Posterior cingulate gyrus (tissue), 11 donors: ENCODE data around the gene SMYD3.

ENCODE experiments used
- DNase-seq, 10 donors: peaks; one replicate each; pipeline versions ENCODE4 v3.0.0 to v3.0.0-alpha.2; 2020 to 2021; ENCODE audit warnings: mixed read lengths in 3 of 10
- intact Hi-C: fragments of 100-400 bp; cut with DNase I; formaldehyde crosslinking; loops from one replicate; pipeline ENCODE4 v1.15.1; 2023

The SMYD3 gene

DNA sequence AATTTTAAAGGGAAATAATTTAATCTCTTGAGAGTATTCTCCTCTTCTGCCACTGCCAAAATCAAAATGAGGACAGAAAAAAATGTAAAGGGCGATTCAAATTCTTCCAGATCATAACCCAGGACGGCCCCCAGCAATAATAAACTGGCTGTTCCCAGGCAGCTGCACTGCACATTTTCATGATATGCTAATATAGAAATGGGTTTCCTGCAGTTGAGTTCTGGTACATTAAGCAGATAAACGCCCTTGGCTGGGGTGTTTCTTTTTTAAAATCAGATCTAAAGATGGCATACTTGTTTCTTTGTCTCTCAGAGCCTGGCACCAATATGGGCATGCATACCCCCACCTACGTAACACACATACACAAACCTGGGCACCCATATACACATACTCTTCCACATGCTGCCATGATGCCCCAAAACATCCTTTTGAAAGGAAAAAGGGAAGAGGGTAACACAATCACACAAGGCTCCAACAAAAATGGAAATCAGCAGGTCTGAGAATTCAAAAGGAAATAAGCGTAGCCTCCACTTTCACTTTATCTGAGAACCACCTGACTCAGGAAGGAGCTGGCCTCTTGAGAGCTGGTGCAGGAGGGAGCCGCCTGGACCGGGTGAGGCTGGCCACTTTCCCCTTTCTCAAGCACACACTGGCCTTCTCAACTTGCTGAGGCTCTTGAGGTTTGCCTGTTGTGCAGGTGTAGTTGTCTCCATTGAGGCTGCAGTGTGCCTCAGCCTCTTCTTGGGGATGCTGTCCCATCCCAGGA is 698.9 kb downstream of the SMYD3 start:
- intact Hi-C loops, result no loop called here
- no peak for DNase-seq

GRCh38 chr1:245807306-245807705 is 699.8 kb downstream of the SMYD3 start:
- intact Hi-C loops, result no loop called here
- DNase-seq, result no peak

DNA sequence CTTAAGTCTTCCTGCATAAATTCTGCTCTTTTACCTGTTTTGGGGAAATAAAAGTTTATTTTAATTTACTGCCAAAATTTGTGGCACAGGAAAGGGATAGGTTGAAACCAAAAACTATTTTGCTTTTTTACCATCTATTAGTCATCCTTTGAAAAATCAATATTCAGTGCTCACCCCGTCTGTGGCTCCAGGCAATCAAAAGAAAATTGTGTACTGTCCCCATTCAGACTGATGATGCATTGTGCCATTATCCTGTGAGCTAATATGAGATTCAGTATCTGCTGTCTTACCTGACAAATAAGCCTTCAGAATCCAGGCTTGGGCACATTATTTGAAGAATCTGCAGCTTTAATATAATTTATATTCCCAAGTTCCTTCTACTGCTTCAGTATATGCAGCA is 701.5 kb downstream of the SMYD3 start:
- intact Hi-C loops, result no loop called here
- no peak for DNase-seq

- intact Hi-C loops, result no loop called here
- DNase-seq, result no peak
These were observed 702.4 kb downstream of the SMYD3 start for GRCh38 chr1:245804696-245805095.

- no peak for DNase-seq
- intact Hi-C loops, result no loop called here
These were observed 703.4 kb downstream of the SMYD3 start for GRCh38 chr1:245803666-245804037.

DNA sequence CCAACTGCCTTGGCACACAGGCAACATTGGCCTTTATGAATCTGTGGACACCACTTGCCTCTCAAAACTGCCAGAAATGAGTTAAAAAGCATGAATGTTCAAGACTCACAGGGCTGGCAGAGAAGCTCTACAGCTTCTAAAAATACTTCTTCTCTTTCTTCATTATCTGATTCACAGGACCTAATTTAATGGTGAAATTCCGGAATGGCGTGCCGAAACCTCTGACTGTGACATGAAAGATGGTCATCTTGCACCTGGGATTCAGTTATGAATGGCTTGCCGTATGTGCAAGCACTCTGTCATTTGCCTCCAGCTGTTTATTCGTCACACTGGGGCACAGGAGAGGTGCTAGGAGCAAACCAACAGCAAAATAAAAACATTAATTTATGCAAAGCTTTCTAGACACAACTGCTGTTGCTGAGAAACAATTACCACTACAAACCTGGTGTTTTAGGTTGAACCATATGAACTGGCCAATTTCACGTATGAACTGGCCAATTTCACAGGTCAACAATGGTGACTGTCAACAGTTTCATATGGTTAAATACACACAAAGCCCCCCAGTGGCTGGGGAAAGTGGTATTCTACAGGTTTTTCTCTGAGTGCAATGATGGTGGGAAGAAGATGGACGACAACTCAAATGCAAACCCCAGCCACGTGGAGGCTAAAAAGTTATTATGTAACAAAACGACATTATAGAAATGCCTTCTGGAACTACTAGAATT is 704.0 kb downstream of the SMYD3 start:
- DNase-seq, result no peak
- intact Hi-C loops, result no loop called here

DNA sequence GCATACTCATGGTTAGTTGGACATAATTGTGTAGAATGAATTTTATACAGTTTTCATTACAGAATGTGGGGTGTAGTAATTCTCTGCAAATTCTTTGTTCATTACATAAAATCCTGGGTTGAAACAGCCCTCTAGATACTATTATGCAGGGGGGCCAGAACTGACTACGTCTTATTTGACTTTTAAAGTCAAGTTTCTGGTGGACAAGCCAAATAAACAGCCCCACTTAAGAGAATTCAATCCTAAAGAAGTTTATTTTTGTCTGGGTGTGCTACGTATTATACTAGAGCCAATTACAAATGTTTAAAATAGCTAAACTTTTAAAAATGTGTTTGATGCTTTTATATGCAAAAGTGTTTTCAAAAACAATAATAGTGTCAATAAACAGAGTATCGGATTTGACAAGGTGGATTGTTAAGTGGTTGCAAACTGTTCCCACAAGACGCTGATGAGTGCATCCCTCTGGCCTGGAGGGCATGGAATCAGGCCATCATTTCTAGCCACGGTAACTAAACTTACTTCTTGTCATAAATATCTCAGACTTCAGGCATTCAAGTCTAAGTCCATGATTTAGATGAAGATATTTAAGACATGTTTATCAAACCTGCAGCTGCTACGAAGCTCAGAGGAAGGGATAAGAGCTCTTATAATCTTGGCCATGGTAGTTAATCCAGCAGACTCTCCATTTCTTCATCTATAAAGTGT is 706.0 kb downstream of the SMYD3 start:
- DNase-seq, result no peak
- intact Hi-C loops, result no loop called here

DNA sequence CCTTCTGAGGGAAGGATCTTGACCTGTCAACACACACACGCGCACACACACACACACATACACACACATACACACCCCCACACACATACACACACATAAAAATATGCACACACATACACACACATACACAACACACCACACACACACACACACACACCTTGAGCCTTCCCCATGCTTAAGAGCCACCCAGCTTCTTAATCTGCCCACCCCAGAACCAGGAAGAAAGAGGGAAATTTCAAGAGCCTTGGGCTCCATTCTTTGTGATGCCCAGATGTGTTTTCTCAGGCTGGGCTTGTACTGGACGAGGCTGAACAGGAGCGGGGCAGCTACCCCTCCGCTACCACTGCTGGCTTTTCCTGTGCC is 708.7 kb downstream of the SMYD3 start:
- DNase-seq, result no peak
- intact Hi-C loops, result no loop called here

DNA sequence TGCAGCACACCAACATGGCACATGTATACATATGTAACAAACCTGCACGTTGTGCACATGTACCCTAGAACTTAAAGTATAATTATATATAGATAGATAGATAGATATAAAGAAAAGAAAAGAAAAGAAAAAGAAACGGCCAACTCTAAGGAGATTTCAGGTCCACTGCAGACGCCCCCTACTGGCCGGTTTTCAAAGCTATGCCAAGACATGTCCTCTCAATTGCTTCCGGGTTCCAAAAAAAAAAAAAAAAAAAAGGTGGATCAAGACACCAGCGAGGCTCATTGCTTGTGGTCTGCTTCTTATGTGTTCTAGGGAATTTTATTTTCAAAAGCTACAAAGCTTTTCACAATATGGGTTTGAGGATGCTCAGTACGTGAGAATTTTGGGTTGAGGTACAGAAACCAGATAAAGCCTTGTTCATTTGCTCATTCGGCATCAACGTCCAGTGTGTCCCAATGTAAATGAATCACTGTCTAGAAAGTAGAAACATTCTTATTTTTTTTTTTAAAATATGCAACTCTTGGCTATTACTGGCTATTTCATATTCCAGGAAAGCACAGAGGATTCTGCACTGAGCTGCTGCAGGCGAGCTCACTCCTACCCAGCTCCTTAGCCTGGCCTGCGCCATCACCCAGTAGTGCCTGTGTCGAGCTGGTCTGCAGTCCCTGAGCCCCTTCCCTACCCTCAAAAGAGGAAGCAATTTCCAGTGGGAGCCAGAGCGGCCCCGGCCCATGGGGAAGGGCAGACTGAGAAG is 709.3 kb downstream of the SMYD3 start:
- intact Hi-C loops, result no loop called here
- DNase-seq, result no peak

DNA sequence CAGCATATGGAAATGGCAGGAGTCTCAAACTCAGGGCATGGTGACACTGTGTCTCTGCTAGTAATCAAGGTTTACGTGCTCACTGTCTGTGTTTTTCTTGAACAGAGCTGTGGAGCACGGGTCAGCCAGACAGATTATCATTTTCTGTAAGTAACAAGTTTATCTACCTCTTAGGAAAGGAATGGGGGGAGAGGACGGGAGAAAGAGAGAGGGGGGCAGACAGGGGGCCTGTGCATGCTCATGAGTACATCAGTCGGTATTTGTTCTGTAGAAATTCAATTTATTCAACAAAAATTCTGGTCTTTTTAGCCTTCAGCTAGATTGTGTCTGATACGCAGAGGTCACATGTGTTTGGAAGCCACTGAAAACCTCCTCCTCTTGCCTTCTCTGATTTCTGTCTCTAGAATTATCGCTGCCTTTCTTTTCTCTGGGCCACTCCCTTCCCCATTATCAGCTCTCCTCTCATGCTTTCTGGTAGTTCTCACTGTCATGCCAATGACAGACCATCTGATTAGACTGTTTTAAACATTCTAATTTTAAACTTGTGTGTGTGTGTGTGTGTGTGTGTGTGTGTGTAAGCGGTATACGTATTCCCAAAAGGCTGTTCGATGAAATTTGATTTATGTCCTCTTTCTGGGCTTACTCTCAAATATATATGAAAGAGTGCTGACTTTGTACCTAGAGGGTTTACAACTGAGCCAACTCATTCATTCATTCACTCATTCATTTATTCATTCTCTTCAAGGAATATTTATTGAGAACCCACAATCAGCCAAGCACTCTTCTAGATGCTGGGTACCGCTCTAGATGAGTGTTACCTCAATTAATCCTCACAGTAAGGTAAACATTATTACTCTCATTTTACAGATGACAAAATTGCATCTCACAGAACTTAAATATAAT is 715.4 kb downstream of the SMYD3 start:
- intact Hi-C loops, result no loop called here
- no peak for DNase-seq

GRCh38 chr1:245790441-245790840 is 716.6 kb downstream of the SMYD3 start:
- intact Hi-C loops, result no loop called here
- DNase-seq, result no peak

- DNase-seq, result no peak
These were observed 718.2 kb downstream of the SMYD3 start for GRCh38 chr1:245788886-245789285.

GRCh38 chr1:245788269-245788668 is 718.8 kb downstream of the SMYD3 start:
- no peak for DNase-seq
- intact Hi-C loops, result no loop called here

More at GRCh38 chr1:245788886-245789285, 718.2 kb downstream of the SMYD3 start:
- intact Hi-C loops, result no loop called here

GRCh38 chr1:245786948-245787347 is 720.1 kb downstream of the SMYD3 start:
- no peak for DNase-seq
- intact Hi-C loops, result no loop called here

DNA sequence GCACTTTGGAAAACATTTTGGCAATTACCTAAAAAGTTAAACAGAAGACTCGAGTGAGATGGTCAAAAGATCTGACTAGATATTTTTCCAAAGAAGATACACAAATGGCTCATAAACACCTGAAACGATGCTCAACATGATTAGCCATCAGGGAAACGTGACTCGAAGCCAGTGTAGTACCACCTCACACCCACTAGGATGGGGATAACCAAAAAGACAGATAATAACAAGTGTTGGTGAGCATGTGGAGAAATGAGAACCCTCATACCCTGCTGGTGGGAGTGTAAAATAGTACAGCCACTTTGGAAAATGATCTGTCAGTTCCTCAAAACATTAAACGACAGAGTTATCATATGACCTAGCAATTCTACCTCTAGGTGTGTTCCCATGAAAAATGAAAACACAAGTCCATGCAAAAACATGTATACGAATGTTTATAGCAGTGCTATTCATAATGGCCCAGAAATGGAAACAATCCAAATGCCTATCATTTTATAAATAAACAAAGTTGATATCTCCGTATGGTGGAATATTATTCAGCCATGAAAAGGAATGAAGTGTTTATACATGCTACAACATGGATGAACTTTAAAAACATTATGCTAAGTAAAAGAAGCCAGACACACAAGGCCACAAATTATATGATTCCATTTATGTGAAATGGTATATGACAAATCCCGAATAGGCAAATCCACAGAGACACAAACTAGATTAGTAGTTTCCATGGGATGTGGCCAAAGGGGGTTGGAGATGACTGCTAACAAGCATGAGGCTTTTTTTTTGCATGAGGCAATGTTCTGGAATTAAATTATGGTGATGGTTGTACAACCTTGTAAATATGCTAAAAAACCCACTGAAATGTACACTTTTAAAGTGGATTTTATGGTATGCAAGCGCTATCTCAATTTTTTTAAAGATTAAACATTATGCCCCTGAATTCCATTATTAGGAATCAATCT is 727.0 kb downstream of the SMYD3 start:
- DNase-seq, result no peak
- intact Hi-C loops, result no loop called here

- intact Hi-C loops, result no loop called here
These were observed 729.3 kb downstream of the SMYD3 start for GRCh38 chr1:245777752-245778151.

GRCh38 chr1:245776694-245777332 is 730.3 kb downstream of the SMYD3 start:
- intact Hi-C loops, result no loop called here
- no peak for DNase-seq

More at GRCh38 chr1:245777752-245778151, 729.3 kb downstream of the SMYD3 start:
- no peak for DNase-seq

GRCh38 chr1:245776139-245776538 is 730.9 kb downstream of the SMYD3 start:
- DNase-seq, result no peak
- intact Hi-C loops, result no loop called here
